H1 (cell line): Measurements from ENCODE around the gene ZNF232. TPM values are rescaled to one million over a fixed set of nuclear protein-coding genes. Genes with fewer than 3 reads are reported as not detected.
"Not testable (repeated sequence)": the region's sequence is repeated elsewhere in the genome, so short reads cannot be mapped to it uniquely, and the experiment has no call there.

ENCODE experiments used
- CTCF ChIA-PET: fragments of 300-600 bp; sonication (Branson Sonifier 250); formaldehyde crosslinking; loops from one replicate; lab custom pipeline; 2021; ENCODE audit not compliant: partially characterized antibody; lab: Charles Lee
- POLR2A ChIA-PET: fragments of 300-600 bp; sonication (Branson Sonifier 250); formaldehyde crosslinking; loops from one replicate; lab custom pipeline; 2021; ENCODE audit warnings: inconsistent platforms; ENCODE audit not compliant: partially characterized antibody; lab: Charles Lee
- DNase-seq, 2 experiments: peaks; one replicate each; pipeline versions ENCODE4 v3.0.0 to v3.0.0-alpha.2; 2010 to 2022; ENCODE audit warnings: low spot score in 2 of 2, low read depth in 1 of 2, mixed read lengths in 1 of 2
- FAIRE-seq: peaks from 2 replicates; lab custom pipeline; 2011; peaks lifted over from hg19 to GRCh38; lab: Jason Lieb, UNC
- H2AFZ ChIP-seq: 2 replicates; pipeline ENCODE4 v1.8.1; 2012; ENCODE audit warnings: low read length, inconsistent platforms
- H2AK5ac ChIP-seq: 2 replicates; pipeline ENCODE4 v1.6.1; 2013; ENCODE audit warnings: low read depth, low read length
- H2BK120ac ChIP-seq: replicated peaks from 2 replicates; pipeline ENCODE3; 2013; ENCODE audit warnings: low read depth, low read length, inconsistent platforms
- H2BK12ac ChIP-seq: 2 replicates; pipeline ENCODE4 v1.6.1; 2013; ENCODE audit warnings: low read depth, low read length
- H2BK15ac ChIP-seq: 2 replicates; pipeline ENCODE4 v1.6.1; 2013; ENCODE audit warnings: low read length
- H2BK20ac ChIP-seq: 2 replicates; pipeline ENCODE4 v1.6.1; 2013; ENCODE audit warnings: low read length
- H2BK5ac ChIP-seq: 2 replicates; pipeline ENCODE4 v1.6.1; 2013; ENCODE audit warnings: low read depth, low read length
- H3K14ac ChIP-seq: 2 replicates; pipeline ENCODE4 v1.6.1; 2013; ENCODE audit warnings: inconsistent platforms; ENCODE audit not compliant: insufficient read length
- H3K18ac ChIP-seq: 2 replicates; pipeline ENCODE4 v1.6.1; 2013; ENCODE audit warnings: low read length; ENCODE audit errors: extremely low read depth
- H3K23ac ChIP-seq: 2 replicates; pipeline ENCODE4 v1.6.1; 2013; ENCODE audit warnings: inconsistent platforms; ENCODE audit not compliant: insufficient read length
- H3K23me2 ChIP-seq: 2 replicates; pipeline ENCODE4 v1.6.1; 2013; ENCODE audit warnings: low read depth, low read length
- H3K27ac ChIP-seq: 2 replicates; pipeline ENCODE4 v1.6.1; 2011; ENCODE audit warnings: low read depth, low read length, inconsistent platforms
- H3K27me3 ChIP-seq, 4 experiments: replicated peaks in 1 of 4; 1 replicate in 1 of 4; 2 replicates in 3 of 4; pipeline versions ENCODE4 v1.6.1 to v1.8.1; 2011 to 2013; ENCODE audit warnings: low read length in 3 of 4, mild to moderate bottlenecking in 3 of 4, inconsistent platforms in 2 of 4, mixed read lengths in 2 of 4, moderate library complexity in 1 of 4; ENCODE audit not compliant: control insufficient read depth in 3 of 4, insufficient read depth in 3 of 4; ENCODE audit errors: extremely low read depth in 1 of 4
- H3K36me3 ChIP-seq, 4 experiments: 2 replicates each; pipeline versions ENCODE4 v1.6.1 to v1.8.1; 2011 to 2013; ENCODE audit warnings: mild to moderate bottlenecking in 4 of 4, low read length in 3 of 4, moderate library complexity in 2 of 4, control low read depth in 1 of 4, inconsistent platforms in 1 of 4; ENCODE audit not compliant: insufficient read depth in 4 of 4, control insufficient read depth in 2 of 4
- H3K4ac ChIP-seq: replicated peaks from 2 replicates; pipeline ENCODE3; 2013; ENCODE audit warnings: low read length, low read depth, mixed read lengths, inconsistent platforms; ENCODE audit not compliant: insufficient read length
- H3K4me1 ChIP-seq, 4 experiments: replicated peaks in 1 of 4; 1 replicate in 1 of 4; 2 replicates in 3 of 4; pipeline versions ENCODE4 v1.6.1 to v1.8.1; 2011 to 2013; ENCODE audit warnings: low read length in 3 of 4, inconsistent platforms in 2 of 4, mixed read lengths in 1 of 4; ENCODE audit not compliant: insufficient read depth in 4 of 4, control insufficient read depth in 3 of 4
- H3K4me2 ChIP-seq, 2 experiments: 2 replicates each; pipeline versions ENCODE4 v1.6.1 to v1.8.1; 2011 to 2013; ENCODE audit warnings: low read depth in 2 of 2, low read length in 2 of 2, control low read depth in 1 of 2, inconsistent platforms in 1 of 2, mild to moderate bottlenecking in 1 of 2; ENCODE audit not compliant: insufficient read depth in 1 of 2
- H3K4me3 ChIP-seq, 4 experiments: fragments of 200-600, 300-600 bp in 1 of 4; sonication (generic), shearing (Covaris generic), sonication (Bioruptor Twin) in 1 of 4; 2 replicates each; pipeline versions ENCODE4 v1.5.1 to v1.8.1; 2011 to 2016; ENCODE audit warnings: low read length in 4 of 4, low read depth in 3 of 4, control low read depth in 2 of 4, inconsistent platforms in 2 of 4, mild to moderate bottlenecking in 2 of 4, mixed read lengths in 1 of 4, moderate library complexity in 1 of 4; ENCODE audit not compliant: insufficient read depth in 2 of 4; ENCODE audit errors: extremely low read depth in 1 of 4
- H3K56ac ChIP-seq: replicated peaks from 2 replicates; pipeline ENCODE3; 2013; ENCODE audit warnings: low read depth, mild to moderate bottlenecking, mixed read lengths, low read length, inconsistent platforms; ENCODE audit not compliant: insufficient read length
- H3K79me1 ChIP-seq: 2 replicates; pipeline ENCODE4 v1.6.1; 2013; ENCODE audit warnings: low read depth, low read length, control low read depth
- H3K79me2 ChIP-seq, 2 experiments: 2 replicates each; pipeline versions ENCODE4 v1.6.1 to v1.8.1; 2012 to 2013; ENCODE audit warnings: low read length in 2 of 2, mild to moderate bottlenecking in 2 of 2, inconsistent platforms in 1 of 2; ENCODE audit not compliant: insufficient read depth in 2 of 2, control insufficient read depth in 1 of 2
- H3K9ac ChIP-seq, 4 experiments: replicated peaks in 1 of 4; 1 replicate in 1 of 4; 2 replicates in 3 of 4; pipeline versions ENCODE4 v1.6.1 to v1.8.1; 2011 to 2013; ENCODE audit warnings: low read depth in 3 of 4, low read length in 3 of 4, control low read depth in 2 of 4, mild to moderate bottlenecking in 2 of 4, moderate library complexity in 2 of 4, inconsistent platforms in 1 of 4; ENCODE audit errors: extremely low read depth in 1 of 4
- H3K9me3 ChIP-seq, 2 experiments: 2 replicates each; pipeline versions ENCODE4 v1.6.1 to v1.8.1; 2012 to 2013; ENCODE audit warnings: mild to moderate bottlenecking in 2 of 2, moderate library complexity in 2 of 2, control low read depth in 1 of 2, inconsistent platforms in 1 of 2, low read depth in 1 of 2, low read length in 1 of 2, mixed read lengths in 1 of 2; ENCODE audit not compliant: insufficient read depth in 2 of 2
- H4K20me1 ChIP-seq, 2 experiments: replicated peaks in 1 of 2; 2 replicates each; pipeline versions ENCODE3 to v1.8.1; 2011 to 2013; ENCODE audit warnings: inconsistent platforms in 2 of 2, low read length in 2 of 2, mild to moderate bottlenecking in 1 of 2; ENCODE audit not compliant: insufficient read depth in 2 of 2, control insufficient read depth in 1 of 2
- H4K5ac ChIP-seq: 2 replicates; pipeline ENCODE4 v1.6.1; 2013; ENCODE audit warnings: low read length, low read depth, mixed read lengths, inconsistent platforms; ENCODE audit not compliant: insufficient read length
- H4K8ac ChIP-seq: 2 replicates; pipeline ENCODE4 v1.8.0; 2013; ENCODE audit warnings: mild to moderate bottlenecking, moderate library complexity, low read length, inconsistent platforms; ENCODE audit not compliant: insufficient read depth; ENCODE audit errors: extremely low read depth
- H4K91ac ChIP-seq: replicated peaks from 2 replicates; pipeline ENCODE3; 2013; ENCODE audit warnings: low read length, mixed read lengths, inconsistent platforms; ENCODE audit not compliant: insufficient read length
- WGBS, 2 experiments: shearing (Covaris generic) in 1 of 2; methylation state at CpG; one replicate each; pipeline versions ENCODE4 v1.1.6 to v1.1.7; 2013 to 2015; ENCODE audit warnings: low lambda C conversion rate in 2 of 2, mixed read lengths in 2 of 2, inconsistent platforms in 1 of 2, low coverage in 1 of 2, missing lambda C conversion rate in 1 of 2; ENCODE audit not compliant: insufficient replicate concordance in 2 of 2, insufficient coverage in 1 of 2, insufficient read length in 1 of 2; ENCODE audit errors: extremely low coverage in 1 of 2, missing lambda C conversion rate in 1 of 2; 5-methylcytosine and 5-hydroxymethylcytosine counted together
- polyA plus RNA-seq, 7 experiments: library from polyadenylated mRNA; depleted of rRNA in 3 of 7; stranded (reverse) in 5 of 7; unstranded in 2 of 7; fragments of >200 nt in 5 of 7; fragments of 200-250 nt in 2 of 7; gene quantifications; 1 replicate in 5 of 7; 2 replicates in 1 of 7; 4 replicates in 1 of 7; pipeline versions ENCODE4 v1.2.1 to v1.2.3, GENCODE V29; 2011 to 2013; ENCODE audit warnings: missing spikeins in 2 of 7, mixed read lengths in 2 of 7
- total RNA-seq: library from RNA; stranded (reverse); fragmentation: NEBNext Ultra II Directional; extraction: Animal tissue kit (Norgen Biotek cat#: 25700); gene quantifications from 2 replicates; pipeline ENCODE4 v1.2.1, GENCODE V29; 2021

ZNF232 gene
- total and polyA plus RNA-seq, 2 of the 8 experiments (the other 6 are each of a cell fraction or from before 2014, with no cell fraction given): 11.1 to 41.0 TPM

DNA sequence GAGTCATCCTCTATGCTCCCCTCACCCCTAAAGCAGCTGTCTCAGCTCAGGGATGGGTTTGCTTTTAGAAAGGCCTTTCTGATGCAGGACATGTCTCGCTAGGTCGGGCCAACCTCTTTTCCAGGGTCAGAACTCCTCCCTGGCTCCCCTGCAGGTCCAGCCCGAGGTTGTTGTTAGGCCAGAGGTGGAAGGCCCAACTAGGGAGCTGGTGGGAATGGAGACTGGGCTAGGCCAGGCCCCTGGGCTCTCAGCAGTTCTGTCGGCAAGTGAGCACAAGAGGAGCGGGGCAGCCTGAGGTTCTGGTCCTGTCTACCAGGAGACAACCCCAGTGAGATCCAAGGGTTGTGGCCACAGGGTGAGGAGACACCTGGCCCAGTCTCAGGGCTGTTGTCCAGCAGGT, 19.0 kb upstream of the ZNF232 start:
- H3K23me2 ChIP-seq, CTCF ChIA-PET, H2BK120ac ChIP-seq, H3K27me3 ChIP-seq, H3K14ac ChIP-seq, H3K36me3 ChIP-seq, H3K9ac ChIP-seq, H3K4me1 ChIP-seq, H3K4me2 ChIP-seq, H3K23ac ChIP-seq, H4K91ac ChIP-seq, H3K27ac ChIP-seq, H4K20me1 ChIP-seq, H2AK5ac ChIP-seq, DNase-seq, H4K5ac ChIP-seq, FAIRE-seq, H3K4ac ChIP-seq, H3K18ac ChIP-seq, H4K8ac ChIP-seq, H2BK15ac ChIP-seq, H2BK12ac ChIP-seq, H3K56ac ChIP-seq, H3K79me1 ChIP-seq, H2BK5ac ChIP-seq, H3K9me3 ChIP-seq, H3K4me3 ChIP-seq, H3K79me2 ChIP-seq, H2AFZ ChIP-seq, H2BK20ac ChIP-seq: not testable (repeated sequence)
- POLR2A ChIA-PET: interaction anchor here (1.4 kb wide), 1 partner anchor 8 kb away, joined by 3 read pairs; no protein-coding TSS in a partner anchor
- 96% methylated on average over 4 of the region's 5 CpGs; no CpG with 5 or more reads in 1 of the 2 experiments for WGBS, 2 experiments

DNA sequence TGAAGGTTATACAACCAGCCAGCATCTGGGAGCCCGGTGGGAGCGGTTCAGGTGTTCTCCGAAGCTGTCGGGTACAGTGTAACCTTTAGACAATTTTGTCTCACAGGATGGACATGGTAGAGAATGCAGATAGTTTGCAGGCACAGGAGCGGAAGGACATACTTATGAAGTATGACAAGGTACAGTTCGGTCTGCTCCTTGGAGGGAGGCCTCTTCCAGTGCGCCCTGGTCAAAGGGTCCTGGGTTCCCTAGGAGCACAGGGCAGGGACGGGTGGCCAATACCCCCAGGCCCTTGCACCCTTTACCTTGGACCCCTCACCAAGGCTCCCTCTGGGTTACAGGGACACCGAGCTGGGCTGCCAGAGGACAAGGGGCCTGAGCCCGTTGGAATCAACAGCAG, 18.6 kb upstream of the ZNF232 start:
- CTCF ChIA-PET, H2AFZ ChIP-seq, H3K27ac ChIP-seq, H4K20me1 ChIP-seq, H2AK5ac ChIP-seq, H3K18ac ChIP-seq, POLR2A ChIA-PET, H3K4me1 ChIP-seq, H3K9ac ChIP-seq, H3K56ac ChIP-seq, H4K91ac ChIP-seq, H2BK20ac ChIP-seq, H3K36me3 ChIP-seq, H3K4me3 ChIP-seq, H3K4me2 ChIP-seq, H2BK120ac ChIP-seq, FAIRE-seq, H2BK5ac ChIP-seq, H2BK12ac ChIP-seq, H3K23me2 ChIP-seq, H3K23ac ChIP-seq, H3K9me3 ChIP-seq, H4K8ac ChIP-seq, H3K27me3 ChIP-seq, H3K4ac ChIP-seq, H3K79me2 ChIP-seq, H4K5ac ChIP-seq, H3K79me1 ChIP-seq, H2BK15ac ChIP-seq, H3K14ac ChIP-seq: not testable (repeated sequence)
- 90% methylated on average over 10 of the region's 10 CpGs; no CpG with 5 or more reads in 1 of the 2 experiments for WGBS, 2 experiments
- peak in 1 of 2 experiments; percentile 32 for DNase-seq
